NCI-H2196 (cell line): ENCODE data around the gene HOXB5.

Experiments used
- DNase-seq: peaks from one replicate; lab custom pipeline; 2025; ENCODE audit not compliant: unreplicated experiment; lab: John Stamatoyannopoulos, UW

HOXB5 gene

DNA sequence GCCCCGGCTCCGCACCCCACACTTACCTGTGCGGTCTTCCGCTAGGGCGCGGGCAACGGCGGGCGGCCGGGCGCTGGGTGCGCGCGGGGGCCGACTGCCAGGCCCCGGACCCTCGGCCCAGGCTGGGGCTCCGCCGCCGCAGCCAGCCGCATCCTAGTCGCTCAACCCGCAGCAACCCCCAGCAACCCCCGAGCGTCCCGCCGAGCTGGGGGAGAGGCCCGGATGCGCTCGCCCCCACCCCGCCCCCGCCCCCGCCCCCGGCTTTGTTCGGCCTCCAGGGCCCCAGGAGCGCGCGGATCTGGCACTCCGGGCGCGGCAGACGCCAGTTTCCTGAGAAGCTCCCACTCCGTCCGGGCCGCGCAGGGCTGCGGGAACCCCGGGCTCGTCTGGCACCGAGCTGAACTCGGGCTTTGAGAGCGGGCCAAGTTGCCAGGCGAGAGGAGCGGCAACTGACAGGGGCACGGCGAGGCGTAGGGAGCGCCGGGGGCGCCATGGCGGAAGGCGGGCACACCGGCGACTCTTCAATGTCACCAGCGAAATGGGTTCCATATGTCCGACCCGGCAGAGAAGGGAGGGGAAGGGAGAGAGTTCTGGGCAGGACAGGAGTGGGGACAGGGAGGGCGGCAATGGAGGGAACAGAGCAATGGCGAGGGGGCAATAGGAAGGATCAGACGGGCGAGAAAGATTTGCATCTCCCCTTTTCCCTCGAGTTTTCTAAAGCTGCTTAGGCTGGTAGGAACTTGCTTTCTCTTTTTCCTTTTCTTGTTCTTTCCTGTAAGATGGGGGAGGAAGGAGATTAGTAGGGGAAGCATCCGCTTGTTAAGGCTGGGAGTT, 29.2 kb downstream of the HOXB5 start:
- DNase-seq: no peak

GRCh38 chr17:48563867-48564187, 29.8 kb downstream of the HOXB5 start:
- DNase-seq: no peak

DNA sequence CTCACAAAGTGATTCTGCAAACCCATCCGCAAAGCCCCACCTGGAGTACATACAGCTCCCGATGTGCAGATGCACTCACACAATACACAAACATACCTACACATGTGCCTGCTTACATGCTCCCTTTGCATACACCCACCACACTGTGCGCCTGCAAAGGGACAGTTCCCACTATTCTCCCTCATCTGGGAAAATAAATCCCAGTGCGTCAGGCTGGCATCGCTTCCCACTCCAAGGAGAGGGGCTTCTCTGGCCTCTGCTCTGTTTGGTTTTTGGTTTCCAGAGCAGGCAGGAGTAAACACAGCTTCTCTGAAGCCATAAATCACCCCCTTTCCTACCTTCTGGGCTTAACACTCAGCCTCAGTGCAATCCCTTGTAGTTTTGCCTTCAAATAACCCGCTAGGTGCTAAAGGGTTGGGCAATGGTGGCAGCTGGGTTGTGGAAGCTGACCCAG, 30.2 kb downstream of the HOXB5 start:
- no peak for DNase-seq

DNA sequence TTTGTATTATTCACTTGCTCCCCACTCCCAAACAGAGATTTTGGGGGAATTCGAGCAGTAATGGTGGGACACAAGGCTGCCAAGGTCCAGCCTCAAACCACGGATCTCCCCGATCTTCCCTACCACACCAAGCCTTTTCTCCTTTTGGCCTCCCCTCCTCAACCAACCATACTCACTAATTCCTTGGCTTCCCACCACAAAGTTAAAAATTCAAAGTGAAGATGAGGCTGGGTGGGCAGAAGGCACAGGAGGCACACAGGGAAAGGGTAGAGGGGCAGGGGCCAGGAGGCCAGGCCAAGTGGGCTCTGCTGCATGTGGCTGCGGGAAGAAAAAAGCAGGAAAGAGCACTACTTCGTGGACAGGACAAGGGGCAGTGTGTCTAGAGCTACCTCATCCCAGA, 30.6 kb downstream of the HOXB5 start:
- no peak for DNase-seq

DNA sequence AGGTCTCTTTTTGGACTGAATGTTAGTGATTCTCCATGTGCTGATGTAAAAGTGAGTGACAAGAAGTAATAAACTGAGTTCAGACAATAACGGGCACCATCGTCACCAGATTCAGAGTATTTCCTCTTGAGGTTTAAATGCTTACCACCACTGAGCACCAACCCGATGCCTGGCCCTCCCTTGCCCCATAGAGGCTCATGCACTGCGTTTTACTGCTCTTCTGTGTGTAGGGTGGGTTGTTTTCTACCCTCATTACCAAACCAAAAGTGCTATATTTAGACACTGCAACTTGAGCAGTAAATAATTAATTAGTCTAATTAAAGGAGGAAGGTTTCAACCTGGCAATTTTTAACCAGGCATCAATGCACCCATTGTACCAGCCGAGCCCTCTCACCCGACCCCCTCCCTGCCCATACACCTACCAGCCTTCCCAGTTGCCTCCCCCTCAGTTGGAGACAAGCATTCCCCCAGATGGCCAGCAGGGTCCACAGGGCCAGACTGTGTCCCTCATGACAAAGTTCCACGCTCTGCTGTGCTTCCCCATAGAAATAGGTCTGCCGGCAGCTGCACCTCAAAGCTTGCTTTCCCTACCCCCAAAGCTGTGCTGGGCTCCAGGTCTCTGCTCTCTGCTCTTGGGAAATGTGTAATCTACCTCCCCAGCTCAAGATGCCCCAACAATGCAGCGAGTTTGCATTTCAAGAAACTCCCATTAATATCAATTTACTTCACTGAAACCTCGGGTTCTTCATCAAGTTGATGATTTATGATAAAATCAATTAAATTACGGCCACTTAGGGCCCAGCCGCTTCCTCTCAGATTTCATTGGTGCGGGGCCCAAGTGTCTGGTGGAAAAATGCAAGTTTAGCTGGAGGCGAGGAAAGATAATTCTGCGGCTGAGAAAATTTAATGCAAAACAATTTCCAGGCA, 31.4 kb downstream of the HOXB5 start:
- no peak for DNase-seq

GRCh38 chr17:48559840-48560817, 33.5 kb downstream of the HOXB5 start:
- DNase-seq: no peak

- DNase-seq: no peak
Observed at GRCh38 chr17:48559122-48559839, 34.3 kb downstream of the HOXB5 start.

DNA sequence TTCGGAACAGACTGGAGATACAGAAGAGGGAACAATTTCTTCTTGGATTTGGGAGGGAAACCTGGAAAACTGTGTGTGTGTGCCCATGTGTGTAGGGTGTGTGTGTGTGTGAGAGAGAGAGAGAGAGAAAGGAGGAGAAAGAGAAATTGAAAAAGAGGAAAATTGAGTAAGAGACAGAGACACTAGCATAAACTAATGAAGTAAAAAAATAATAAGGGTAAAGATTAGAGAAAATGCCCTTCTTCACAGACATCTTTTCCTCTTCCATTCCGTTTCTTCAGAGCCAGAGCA, 34.8 kb downstream of the HOXB5 start:
- no peak for DNase-seq

GRCh38 chr17:48558057-48558830, 35.3 kb downstream of the HOXB5 start:
- no peak for DNase-seq

- DNase-seq: no peak
Observed at GRCh38 chr17:48556576-48557401, 36.8 kb downstream of the HOXB5 start.

DNA sequence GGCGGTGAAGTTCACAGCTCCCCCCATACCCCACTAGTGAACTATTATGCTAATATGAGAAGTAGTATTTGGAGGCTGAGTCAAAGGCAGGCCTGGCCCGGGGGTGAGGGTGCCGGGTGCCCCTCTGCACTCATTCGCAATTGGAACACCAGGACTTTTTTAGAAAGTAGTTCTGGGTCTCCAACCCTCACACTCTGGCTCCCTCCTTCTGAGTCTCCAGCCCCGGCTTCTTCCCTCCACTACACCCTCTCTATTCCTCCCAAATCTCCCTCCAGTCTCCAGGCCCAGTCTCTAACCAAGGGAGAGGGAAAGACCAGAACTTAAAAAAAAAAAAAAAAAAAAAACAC, 37.4 kb downstream of the HOXB5 start:
- DNase-seq: no peak

DNA sequence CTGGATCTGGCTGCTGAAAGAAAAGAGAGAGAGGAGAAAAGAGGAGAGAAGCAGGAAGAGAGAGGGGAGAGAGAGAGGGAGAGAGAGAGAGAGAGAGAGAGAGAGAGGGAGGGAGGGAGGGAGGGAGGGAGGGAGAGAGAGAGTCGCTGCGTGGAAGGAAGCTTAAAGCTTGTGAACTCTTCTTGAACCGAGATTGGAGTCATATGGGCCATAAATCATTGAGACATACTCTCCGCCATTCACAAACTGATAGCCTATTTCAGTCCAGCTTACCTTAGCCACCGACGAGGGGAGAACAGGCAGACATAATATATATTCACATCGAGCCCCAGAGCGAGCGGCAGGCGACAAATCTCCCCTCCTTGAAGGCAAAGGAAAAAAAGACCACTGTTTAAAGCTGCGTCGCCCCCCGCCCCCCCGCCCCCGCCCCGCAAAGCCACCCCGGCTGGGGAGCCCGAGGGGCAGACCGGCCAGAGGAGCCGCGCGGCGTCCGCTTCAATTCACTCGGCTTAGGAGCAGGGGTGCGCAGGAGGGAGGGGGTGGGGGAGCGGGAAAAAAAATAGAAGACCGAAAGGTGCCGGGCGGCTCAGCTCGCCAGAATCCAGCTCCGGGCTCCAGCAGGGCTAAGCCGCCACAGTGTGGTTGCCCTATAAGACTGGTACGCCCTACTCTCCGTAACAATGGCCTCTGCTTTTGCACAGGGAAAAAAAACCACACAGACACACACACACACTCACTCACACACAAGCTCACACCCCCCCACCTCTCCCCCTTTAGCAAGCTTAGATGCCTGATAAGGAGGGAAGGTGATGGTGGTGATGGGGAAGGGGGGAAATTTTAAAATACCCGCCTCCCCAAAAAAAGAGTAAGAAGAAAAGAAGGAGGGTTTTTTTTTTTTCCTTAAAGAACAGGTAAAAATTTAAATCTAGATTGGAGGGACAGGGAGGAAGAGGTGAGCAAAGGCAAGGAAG, 38.0 kb downstream of the HOXB5 start:
- DNase-seq: no peak

- no peak for DNase-seq
Observed at GRCh38 chr17:48554412-48555257, 38.9 kb downstream of the HOXB5 start.

- no peak for DNase-seq
Observed at GRCh38 chr17:48553826-48554225, 39.8 kb downstream of the HOXB5 start.

DNA sequence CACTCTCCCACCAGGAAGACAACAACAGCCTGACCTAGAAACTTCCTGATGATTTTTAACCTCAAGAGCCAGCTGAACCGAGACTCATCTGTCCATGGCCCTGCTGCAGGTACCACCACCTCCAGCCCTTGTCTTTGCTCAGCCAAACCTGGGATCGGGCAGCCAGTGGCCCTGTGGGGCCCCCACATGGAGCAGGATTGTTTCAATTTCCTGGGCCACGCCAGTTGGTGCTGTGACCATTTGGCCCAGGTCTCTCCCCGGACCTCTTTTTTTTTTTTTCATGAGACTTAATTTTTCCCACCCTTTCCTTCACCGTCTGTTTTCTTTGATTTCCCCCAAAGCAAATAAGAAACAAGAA, 40.4 kb downstream of the HOXB5 start:
- DNase-seq: no peak

GRCh38 chr17:48552466-48553189, 41.0 kb downstream of the HOXB5 start:
- no peak for DNase-seq
